Keratinocyte (primary cell): ENCODE measurements around the gene DDX47. TPM values are rescaled to one million over a fixed set of nuclear protein-coding genes. Genes with fewer than 3 reads are reported as not detected.

ENCODE experiments used
- DNase-seq: peaks from one replicate; pipeline ENCODE4 v3.0.0-alpha.2; 2011; ENCODE audit warnings: low read depth, missing footprints, low spot score
- FAIRE-seq: peaks from 2 replicates; lab custom pipeline; 2011; peaks lifted over from hg19 to GRCh38; lab: Jason Lieb, UNC
- H2AFZ ChIP-seq: 2 replicates; pipeline ENCODE4 v1.6.0; 2012; ENCODE audit warnings: low read length, control low read depth, inconsistent platforms; ENCODE audit not compliant: control insufficient read depth
- H3K27ac ChIP-seq: 2 replicates; pipeline ENCODE4 v1.5.1; 2011; ENCODE audit warnings: low read length; ENCODE audit not compliant: control insufficient read depth, insufficient read depth
- H3K27me3 ChIP-seq: 3 replicates; pipeline ENCODE4 v1.6.0; 2011; ENCODE audit warnings: low read length; ENCODE audit not compliant: control insufficient read depth, insufficient read depth; ENCODE audit errors: extremely low read depth
- H3K36me3 ChIP-seq, 2 experiments: 2 replicates in 1 of 2; 3 replicates in 1 of 2; pipeline ENCODE4 v1.5.1; 2011; ENCODE audit warnings: low read length in 2 of 2, mild to moderate bottlenecking in 1 of 2; ENCODE audit not compliant: control insufficient read depth in 2 of 2, insufficient read depth in 2 of 2; ENCODE audit errors: extremely low read depth in 1 of 2
- H3K4me1 ChIP-seq: 3 replicates; pipeline ENCODE4 v1.5.1; 2011; ENCODE audit warnings: low read length; ENCODE audit not compliant: control insufficient read depth, insufficient read depth; ENCODE audit errors: extremely low read depth
- H3K4me2 ChIP-seq: 3 replicates; pipeline ENCODE4 v1.6.0; 2011; ENCODE audit warnings: low read depth, low read length; ENCODE audit not compliant: control insufficient read depth, insufficient read depth; ENCODE audit errors: extremely low read depth
- H3K4me3 ChIP-seq, 3 experiments: fragments of 200-600 bp in 1 of 3; sonication (generic) in 1 of 3; 2 replicates in 2 of 3; 3 replicates in 1 of 3; pipeline ENCODE4 v1.5.1; 2011 to 2016; ENCODE audit warnings: low read length in 3 of 3, mild to moderate bottlenecking in 3 of 3, control low read depth in 2 of 3, inconsistent platforms in 1 of 3, low read depth in 1 of 3, mixed read lengths in 1 of 3, mixed run types in 1 of 3, moderate library complexity in 1 of 3; ENCODE audit not compliant: control insufficient read depth in 2 of 3, insufficient read depth in 2 of 3; ENCODE audit errors: extremely low read depth in 1 of 3
- H3K79me2 ChIP-seq: 2 replicates; pipeline ENCODE4 v1.6.0; 2012; ENCODE audit warnings: low read length; ENCODE audit not compliant: control insufficient read depth, insufficient read depth
- H3K9ac ChIP-seq: 3 replicates; pipeline ENCODE4 v1.6.0; 2011; ENCODE audit warnings: low read length; ENCODE audit not compliant: control insufficient read depth, insufficient read depth; ENCODE audit errors: extremely low read depth
- H3K9me1 ChIP-seq: 3 replicates; pipeline ENCODE4 v1.6.0; 2011; ENCODE audit warnings: low read length; ENCODE audit not compliant: control insufficient read depth, insufficient read depth; ENCODE audit errors: extremely low read depth
- H3K9me3 ChIP-seq: 2 replicates; pipeline ENCODE4 v1.5.1; 2012; ENCODE audit warnings: low read depth, low read length; ENCODE audit not compliant: control insufficient read depth
- H4K20me1 ChIP-seq: 3 replicates; pipeline ENCODE4 v1.6.0; 2011; ENCODE audit warnings: low read length; ENCODE audit not compliant: control insufficient read depth, insufficient read depth; ENCODE audit errors: extremely low read depth
- CTCF ChIP-seq, 3 experiments: IDR thresholded peaks in 1 of 3; conservative IDR thresholded peaks in 1 of 3; optimal IDR thresholded peaks in 1 of 3; 2 replicates in 2 of 3; 3 replicates in 1 of 3; pipeline versions ENCODE3 to v1.5.1; 2011; ENCODE audit warnings: low read length in 3 of 3, mild to moderate bottlenecking in 3 of 3, moderate library complexity in 2 of 3, control low read depth in 1 of 3, inconsistent platforms in 1 of 3; ENCODE audit not compliant: insufficient read depth in 2 of 3; ENCODE audit errors: extremely low read depth in 1 of 3
- EZH2 ChIP-seq: IDR thresholded peaks from one replicate; pipeline ENCODE4 v1.6.1; 2012; ENCODE audit warnings: inconsistent platforms, mild to moderate bottlenecking, low read length, moderate library complexity
- dilution Hi-C: fragments of 300-500 bp; cut with MboI; formaldehyde crosslinking; loops from one replicate; pipeline ENCODE4 v1.7.0; 2020; ENCODE audit warnings: low sequenced_read_pairs; ENCODE audit not compliant: extremely low pct_ligation_motif_present
- polyA plus RNA-seq, 5 experiments: library from polyadenylated mRNA; depleted of rRNA in 3 of 5; stranded (reverse) in 3 of 5; stranded (forward) in 1 of 5; unstranded in 1 of 5; fragments of >200 nt; gene quantifications; 1 replicate in 1 of 5; 2 replicates in 3 of 5; 3 replicates in 1 of 5; pipeline versions ENCODE4 v1.2.1 to v1.2.3, GENCODE V29; 2011 to 2012; ENCODE audit warnings: missing spikeins in 2 of 5, low read depth in 1 of 5, low replicate concordance in 1 of 5

The DDX47 gene
- polyA plus RNA-seq, 1 donor (not counting 4 experiments of a cell fraction or from before 2014, with no cell fraction given): 90.2 TPM

GRCh38 chr12:12823811-12824210, 10.7 kb downstream of the DDX47 start:
- Histone ChIP-seq H3K27ac (peak overlapping the region; percentile 33), H3K36me3 (peaks cover 26 to 38% of the 10 kb centered on the region in 2 experiments), H2AFZ (no peak overlapping the region), H3K9ac (no peak overlapping the region), H3K4me2 (no peak overlapping the region), H3K79me2 (peaks cover 26% of the 10 kb centered on the region), H3K9me3 (no peaks in the 10 kb centered on the region), H3K27me3 (no peaks in the 10 kb centered on the region), H3K4me1 (peaks cover 34% of the 10 kb centered on the region), H3K9me1 (no peaks in the 10 kb centered on the region), H4K20me1 (no peaks in the 10 kb centered on the region), H3K4me3 (no peak overlapping the region)
- TF ChIP-seq EZH2: no peak
- no peak for TF ChIP-seq CTCF (optimal IDR thresholded peaks at IDR 0.05 in 1 of 3, IDR thresholded peaks at IDR 0.05 in 1 of 3, conservative IDR thresholded peaks at IDR 0.05 in 1 of 3; ENCODE audit: extremely low read depth in 1 of 3, insufficient read depth in 2 of 3, low read length in 3 of 3)
- FAIRE-seq (peak; percentile 36), DNase-seq (no peak)
- dilution Hi-C loops: no loop called here

GRCh38 chr12:12835378-12836146, 22.4 kb downstream of the DDX47 start:
- peak; percentile 94 for FAIRE-seq
- peak overlapping the region; percentile 98 for H3K27ac ChIP-seq

More at GRCh38 chr12:12835378-12836146, 22.4 kb downstream of the DDX47 start:
- no peaks in the 10 kb centered on the region for H3K9me1 ChIP-seq
- peaks cover 54% of the 10 kb centered on the region for H3K4me1 ChIP-seq
- peak overlapping the region in 1 of 3 experiments; percentile 40 for H3K4me3 ChIP-seq
- H3K27me3 ChIP-seq: no peaks in the 10 kb centered on the region
- peak overlapping the region; percentile 84 for H3K4me2 ChIP-seq
- H3K9me3 ChIP-seq: no peaks in the 10 kb centered on the region
- TF ChIP-seq EZH2: no peak
- TF ChIP-seq CTCF (optimal IDR thresholded peaks at IDR 0.05 in 1 of 3, IDR thresholded peaks at IDR 0.05 in 1 of 3, conservative IDR thresholded peaks at IDR 0.05 in 1 of 3; ENCODE audit: extremely low read depth in 1 of 3, insufficient read depth in 2 of 3, low read length in 3 of 3): no peak
- peak overlapping the region; percentile 42 for H2AFZ ChIP-seq
- DNase-seq: peak; percentile 91
- no peaks in the 10 kb centered on the region for H3K79me2 ChIP-seq
- H3K9ac ChIP-seq: peak overlapping the region; percentile 71
- H4K20me1 ChIP-seq: no peaks in the 10 kb centered on the region
- dilution Hi-C loops: no loop called here
- H3K36me3 ChIP-seq: peaks cover 14 to 17% of the 10 kb centered on the region in 2 experiments
